ENCODE measurements around the gene ACTR3. TPM values are rescaled to one million over a fixed set of nuclear protein-coding genes. Genes with fewer than 3 reads are reported as not detected.

The ACTR3 gene
- total and polyA plus RNA-seq, 2 of the 8 experiments (the other 6 are each of a cell fraction or from before 2014, with no cell fraction given): 51.7 to 184 TPM

DNA sequence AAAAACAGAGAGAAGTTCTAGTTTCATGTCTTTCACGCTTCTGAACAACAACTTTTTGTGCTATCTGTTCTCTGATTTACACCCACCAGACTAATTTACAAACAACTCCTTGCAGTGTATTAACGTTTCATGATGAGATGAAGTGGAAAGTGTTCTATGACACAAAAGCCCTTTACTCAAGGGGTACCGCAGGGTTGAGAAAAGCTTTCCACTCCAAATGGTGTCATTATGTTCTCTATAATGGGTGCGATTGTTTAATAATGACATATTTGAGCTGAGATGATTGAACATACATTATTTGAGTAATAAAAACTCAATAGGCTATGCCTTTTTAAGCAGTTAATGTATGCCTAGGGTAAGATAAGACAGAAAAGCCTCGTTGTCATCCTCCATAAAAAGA, 76.3 kb downstream of the ACTR3 start (continued):
- no peak for TF ChIP-seq POU5F1 (IDR thresholded peaks at IDR 0.05; ENCODE audit: low read depth, low read length)
